ENCODE data around the gene EEFSEC. TPM values are rescaled to one million over a fixed set of nuclear protein-coding genes. Genes with fewer than 3 reads are reported as not detected.

EEFSEC gene
- total RNA-seq, 1 experiment from 2014 or later = 9.5 TPM

DNA sequence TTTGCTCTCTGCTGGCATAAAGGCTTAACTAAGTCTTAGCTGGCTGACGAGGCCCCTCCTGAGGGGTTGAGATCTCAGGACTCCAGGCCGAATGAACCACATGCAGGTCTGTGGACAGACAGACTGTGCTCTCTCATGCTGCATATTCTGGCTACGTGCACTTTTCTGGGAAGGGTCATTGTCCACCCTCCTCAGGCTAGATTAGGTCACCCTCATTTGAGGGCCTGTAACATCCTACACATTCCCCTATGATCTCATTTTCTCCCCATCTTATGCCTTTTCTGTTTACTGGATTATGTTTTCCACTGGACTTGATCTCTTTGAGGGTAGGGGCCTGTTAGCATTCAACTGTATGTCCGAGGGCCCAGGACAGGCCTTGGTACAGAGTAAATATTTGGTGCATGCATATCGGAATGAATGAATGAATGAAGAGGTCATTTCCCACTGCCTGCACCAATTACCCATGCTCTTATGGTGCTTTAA is 13.7 kb downstream of the EEFSEC start:
- no peak for DNase-seq
- Histone ChIP-seq H3K4me1 (ENCODE audit: insufficient read depth, low read length) (no peaks in the 10 kb centered on the region), H3K23me2 (ENCODE audit: insufficient read length, low read depth, low read length, poor library complexity, severe bottlenecking) (no peaks in the 10 kb centered on the region), H2AFZ (ENCODE audit: low read length) (no peak overlapping the region), H3K23ac (ENCODE audit: insufficient read length, low read depth, low read length) (no peak overlapping the region), H4K5ac (ENCODE audit: insufficient read length, low read depth, low read length) (no peak overlapping the region), H3K4ac (ENCODE audit: low read depth, low read length) (no peak overlapping the region), H3K27ac (ENCODE audit: insufficient read length, low read depth, low read length) (no peak overlapping the region), H3K27me3 (ENCODE audit: insufficient read depth, low read length) (no peaks in the 10 kb centered on the region), H2BK12ac (ENCODE audit: insufficient read length, low read depth, low read length) (no peak overlapping the region), H3K9me3 (ENCODE audit: control insufficient read depth, low read depth, low read length) (no peaks in the 10 kb centered on the region), H2BK5ac (ENCODE audit: insufficient read length, low read length) (no peak overlapping the region), H4K8ac (replicated peaks; ENCODE audit: insufficient read length, low read depth, low read length) (no peak overlapping the region), H3K18ac (ENCODE audit: insufficient read length, low read depth, low read length) (no peak overlapping the region), H4K91ac (ENCODE audit: insufficient read length, low read depth, low read length) (no peak overlapping the region), H4K20me1 (ENCODE audit: control insufficient read depth, insufficient read depth, insufficient read length) (no peaks in the 10 kb centered on the region), H3K14ac (ENCODE audit: insufficient read depth, low read length) (no peak overlapping the region), H3K9ac (ENCODE audit: extremely low read depth, insufficient read length, low read length) (no peak overlapping the region), H2BK15ac (ENCODE audit: low read depth, low read length) (no peak overlapping the region), H3K79me2 (ENCODE audit: insufficient read depth, low read length) (no peaks in the 10 kb centered on the region), H3K4me2 (ENCODE audit: insufficient read depth, insufficient read length, low read length) (no peak overlapping the region), H2AK5ac (ENCODE audit: insufficient read length, low read length) (no peak overlapping the region), H3K79me1 (ENCODE audit: insufficient read depth, low read depth, low read length, poor library complexity, severe bottlenecking) (no peaks in the 10 kb centered on the region), H3T11ph (ENCODE audit: low read length) (no peak overlapping the region), H3K56ac (ENCODE audit: insufficient read length, low read depth, low read length) (no peak overlapping the region), H2BK20ac (ENCODE audit: low read depth, low read length, poor library complexity, severe bottlenecking) (no peak overlapping the region), H2BK120ac (ENCODE audit: low read depth, low read length, poor library complexity, severe bottlenecking) (no peak overlapping the region)
- Mint-ChIP-seq H3K4me1 (peaks cover 24 to 26% of the 10 kb centered on the region in 2 experiments), H3K27me3 (ENCODE audit: low read depth) (no peaks in the 10 kb centered on the region), H3K36me3 (ENCODE audit: insufficient read depth in 1 of 3, low read depth in 3 of 3) (peaks cover 0 to 5% (median 0%) of the 10 kb centered on the region in 3 experiments; a peak in 1 of 7 replicates), H3K4me3 (no peak overlapping the region), H3K27ac (no peak overlapping the region; a peak in 2 of 7 replicates), H3K9me3 (no peaks in the 10 kb centered on the region; a peak in 1 of 5 replicates)
- TF ChIP-seq, protein P1, sequence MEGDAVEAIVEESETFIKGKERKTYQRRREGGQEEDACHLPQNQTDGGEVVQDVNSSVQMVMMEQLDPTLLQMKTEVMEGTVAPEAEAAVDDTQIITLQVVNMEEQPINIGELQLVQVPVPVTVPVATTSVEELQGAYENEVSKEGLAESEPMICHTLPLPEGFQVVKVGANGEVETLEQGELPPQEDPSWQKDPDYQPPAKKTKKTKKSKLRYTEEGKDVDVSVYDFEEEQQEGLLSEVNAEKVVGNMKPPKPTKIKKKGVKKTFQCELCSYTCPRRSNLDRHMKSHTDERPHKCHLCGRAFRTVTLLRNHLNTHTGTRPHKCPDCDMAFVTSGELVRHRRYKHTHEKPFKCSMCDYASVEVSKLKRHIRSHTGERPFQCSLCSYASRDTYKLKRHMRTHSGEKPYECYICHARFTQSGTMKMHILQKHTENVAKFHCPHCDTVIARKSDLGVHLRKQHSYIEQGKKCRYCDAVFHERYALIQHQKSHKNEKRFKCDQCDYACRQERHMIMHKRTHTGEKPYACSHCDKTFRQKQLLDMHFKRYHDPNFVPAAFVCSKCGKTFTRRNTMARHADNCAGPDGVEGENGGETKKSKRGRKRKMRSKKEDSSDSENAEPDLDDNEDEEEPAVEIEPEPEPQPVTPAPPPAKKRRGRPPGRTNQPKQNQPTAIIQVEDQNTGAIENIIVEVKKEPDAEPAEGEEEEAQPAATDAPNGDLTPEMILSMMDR (conservative IDR thresholded peaks at IDR 0.05) = no peak
- WGBS (ENCODE audit: extremely low coverage, insufficient read length, low lambda C conversion rate) = no CpG with 5 or more reads among the region's 5 CpGs
